DOHH2 (cell line): ENCODE measurements around the gene METTL24.
"Not testable (repeated sequence)": the region's sequence is repeated elsewhere in the genome, so short reads cannot be mapped to it uniquely, and the experiment has no call there.

Source experiments
- CTCF ChIP-seq: fragments of 200-600 bp; sonication (generic); IDR thresholded peaks from one replicate; pipeline ENCODE4 v1.5.1; 2014; ENCODE audit warnings: antibody characterized with exemption, mild to moderate bottlenecking, low read depth, low read length; ENCODE audit not compliant: poor library complexity, severe bottlenecking
- EZH2phosphoT487 ChIP-seq: fragments of 200-600 bp; sonication (generic); IDR thresholded peaks from 2 replicates; pipeline ENCODE4 v1.6.1; 2017; ENCODE audit warnings: borderline replicate concordance, mild to moderate bottlenecking, antibody characterized with exemption, low read length, moderate library complexity, mixed read lengths

- not testable (repeated sequence) for TF ChIP-seq CTCF, EZH2phosphoT487
Observed at GRCh38 chr6:110272781-110273180, 85.4 kb downstream of the METTL24 start.
